CD8-positive, alpha-beta memory T cell (primary cell): ENCODE data around the gene NDUFA13. TPM values are rescaled to one million over a fixed set of nuclear protein-coding genes. Genes with fewer than 3 reads are reported as not detected.

Source experiments
- CTCF ChIA-PET: fragments of 350-600 bp; sonication (Branson Sonifier 250); formaldehyde crosslinking; loops from one replicate; lab custom pipeline; 2021; ENCODE audit warnings: antibody characterized with exemption; lab: Charles Lee
- POLR2A ChIA-PET: fragments of 350-600 bp; sonication (Branson Sonifier 250); formaldehyde crosslinking; loops from one replicate; lab custom pipeline; 2021; ENCODE audit warnings: antibody characterized with exemption; lab: Charles Lee
- DNase-seq, 5 donors: peaks; one replicate each; pipeline versions ENCODE4 v3.0.0 to v3.0.0-alpha.2; 2020 to 2022; ENCODE audit warnings: mixed read lengths in 1 of 5
- H3K27ac ChIP-seq: one replicate; pipeline ENCODE4 v1.7.0; 2013; ENCODE audit warnings: low read depth, mild to moderate bottlenecking, low read length, moderate library complexity
- H3K27me3 ChIP-seq: 2 replicates; pipeline ENCODE4 v1.7.0; 2013; ENCODE audit warnings: low read length, mild to moderate bottlenecking; ENCODE audit not compliant: insufficient read depth, poor library complexity, severe bottlenecking
- H3K36me3 ChIP-seq: 2 replicates; pipeline ENCODE4 v1.7.0; 2013; ENCODE audit warnings: mild to moderate bottlenecking, low read length, moderate library complexity; ENCODE audit not compliant: insufficient read depth
- H3K4me1 ChIP-seq: 2 replicates; pipeline ENCODE4 v1.7.0; 2013; ENCODE audit warnings: mild to moderate bottlenecking, low read length, moderate library complexity; ENCODE audit not compliant: insufficient read depth
- H3K4me3 ChIP-seq: 2 replicates; pipeline ENCODE4 v1.7.0; 2013; ENCODE audit warnings: mild to moderate bottlenecking, low read length
- H3K9me3 ChIP-seq: 2 replicates; pipeline ENCODE4 v1.7.0; 2013; ENCODE audit warnings: mild to moderate bottlenecking, low read length
- H3K27ac Mint-ChIP-seq, 8 donors: one replicate each; pipeline ENCODE4 v1.8.0; 2020 to 2021; ENCODE audit warnings: mixed read lengths in 8 of 8, mild to moderate bottlenecking in 6 of 8, inconsistent platforms in 3 of 8, moderate library complexity in 3 of 8
- H3K27me3 Mint-ChIP-seq, 2 donors: one replicate each; pipeline ENCODE4 v1.8.0; 2020 to 2021; ENCODE audit warnings: mixed read lengths in 2 of 2, mild to moderate bottlenecking in 1 of 2, moderate library complexity in 1 of 2
- H3K36me3 Mint-ChIP-seq, 3 donors: one replicate each; pipeline ENCODE4 v1.8.0; 2020 to 2021; ENCODE audit warnings: mixed read lengths in 3 of 3, inconsistent platforms in 1 of 3, mild to moderate bottlenecking in 1 of 3
- H3K4me1 Mint-ChIP-seq, 3 donors: one replicate each; pipeline ENCODE4 v1.8.0; 2020 to 2021; ENCODE audit warnings: mixed read lengths in 3 of 3, inconsistent platforms in 1 of 3, mild to moderate bottlenecking in 1 of 3
- H3K4me3 Mint-ChIP-seq, 7 donors: one replicate each; pipeline ENCODE4 v1.8.0; 2020 to 2021; ENCODE audit warnings: mixed read lengths in 7 of 7, mild to moderate bottlenecking in 6 of 7, moderate library complexity in 4 of 7, inconsistent platforms in 2 of 7
- H3K9me3 Mint-ChIP-seq, 5 donors: one replicate each; pipeline ENCODE4 v1.8.0; 2020 to 2022; ENCODE audit warnings: mixed read lengths in 5 of 5, mild to moderate bottlenecking in 3 of 5, moderate library complexity in 2 of 5, inconsistent platforms in 1 of 5
- polyA plus RNA-seq: library from polyadenylated mRNA; unstranded; fragments of 300-500 nt; fragmentation: Illumina TruSeq; gene quantifications from one replicate; pipeline ENCODE4 v1.2.3, GENCODE V29; 2021
- total RNA-seq, 2 experiments: library from RNA; stranded (reverse); gene quantifications; one replicate each; pipeline ENCODE4 v1.2.3, GENCODE V29; 2021

The NDUFA13 gene
- total and polyA plus RNA-seq, 3 experiments from 2014 or later = 334 to 341 (median 337) TPM

DNA sequence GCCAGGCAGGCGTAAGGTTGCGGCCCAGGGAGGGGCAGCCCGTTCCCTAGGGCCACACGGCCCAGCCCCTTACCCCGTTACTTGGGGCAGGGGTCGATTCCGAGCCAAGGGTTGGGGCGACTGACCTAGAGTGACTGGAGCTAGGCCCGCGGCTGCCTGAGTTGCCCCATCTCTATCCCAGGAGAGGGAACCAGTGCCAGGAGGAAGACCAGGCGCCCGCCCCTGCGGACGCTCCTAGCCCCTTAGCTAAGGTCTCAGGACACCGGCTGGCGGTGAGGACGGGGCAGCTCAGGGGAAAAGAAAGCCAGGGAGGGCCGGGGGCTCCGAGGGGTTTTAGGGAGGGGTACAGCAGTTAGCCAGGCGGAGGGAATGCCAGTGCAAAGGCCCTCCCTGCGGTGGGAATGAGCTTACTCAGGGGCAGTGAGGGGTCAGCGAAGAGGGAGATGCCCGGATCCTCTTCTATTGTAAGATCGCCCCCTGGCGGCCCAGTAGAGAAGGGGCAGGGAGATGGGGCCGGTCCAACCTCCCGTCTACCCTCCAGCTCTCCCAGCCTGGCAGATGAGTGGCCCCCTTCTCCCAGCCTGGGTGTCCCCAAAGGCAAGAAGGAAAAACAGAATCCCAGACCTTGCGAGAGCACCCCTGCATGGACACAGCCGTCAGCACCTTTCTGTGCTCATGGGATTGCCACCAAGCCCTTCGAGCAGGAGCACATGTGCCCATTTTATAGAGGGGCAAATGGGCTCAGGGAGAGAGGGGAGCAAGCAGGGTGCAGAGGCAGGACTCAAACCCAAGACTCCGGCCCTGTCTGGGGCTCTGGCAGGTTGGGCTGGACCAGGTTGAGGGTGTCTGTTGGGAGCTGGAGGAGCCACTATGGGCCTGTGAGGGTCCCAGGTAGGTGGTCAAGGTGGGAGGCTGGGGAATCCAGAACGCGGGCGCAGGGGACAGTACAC, 38.3 kb downstream of the NDUFA13 start:
- H3K4me1 Mint-ChIP-seq = peaks cover 3 to 4% (median 4%) of the 10 kb centered on the region in 3 donors

DNA sequence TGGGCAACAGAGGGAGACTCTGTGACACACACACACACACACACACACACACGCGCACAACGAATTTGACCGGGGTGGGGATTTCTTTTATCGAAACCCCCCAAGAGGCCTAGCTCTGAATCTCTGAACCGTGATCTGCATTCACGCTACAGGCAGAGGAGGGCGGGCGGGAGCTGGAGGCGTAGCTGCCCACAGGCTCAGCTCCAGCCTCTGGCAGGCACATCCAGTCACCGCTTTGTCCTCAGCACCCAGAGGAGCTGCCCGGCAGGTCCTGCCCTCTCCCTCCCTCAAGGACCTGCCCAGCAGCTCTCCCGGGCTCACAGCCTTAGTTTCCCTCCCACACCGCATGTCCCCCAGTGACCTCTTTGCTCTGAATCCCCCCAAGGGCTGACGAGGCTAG, 42.0 kb downstream of the NDUFA13 start:
- Histone ChIP-seq H3K27me3 (no peaks in the 10 kb centered on the region), H3K4me1 (peaks cover 8% of the 10 kb centered on the region), H3K36me3 (no peaks in the 10 kb centered on the region), H3K9me3 (no peaks in the 10 kb centered on the region), H3K27ac (no peak overlapping the region), H3K4me3 (no peak overlapping the region)
- Mint-ChIP-seq H3K4me1 (peaks cover 3 to 6% (median 4%) of the 10 kb centered on the region in 3 donors), H3K4me3 (no peak overlapping the region), H3K36me3 (peaks cover 0 to 28% (median 6%) of the 10 kb centered on the region in 3 donors), H3K27ac (peak overlapping the region in 3 of 8 donors; percentile 36 to 93 (median 52)), H3K9me3 (no peaks in the 10 kb centered on the region), H3K27me3 (no peaks in the 10 kb centered on the region)
- POLR2A ChIA-PET = interaction anchor here (0.5 kb wide), 1 partner anchor 100 kb away, joined by 13 read pairs; no protein-coding TSS in a partner anchor
- no peak for DNase-seq
- CTCF ChIA-PET = interaction anchor here (0.5 to 1.9 kb wide), 2 partner anchors 14 to 86 kb away, joined by 3 to 4 read pairs; partner anchors contain the start of gene GMIP

More for the DNA sequence above, 38.3 kb downstream of the NDUFA13 start:
- no peaks in the 10 kb centered on the region for H3K27me3 ChIP-seq
- POLR2A ChIA-PET = interaction anchor here (1.0 to 1.1 kb wide), 2 partner anchors 72 to 74 kb away, joined by 3 read pairs; no protein-coding TSS in a partner anchor
- Mint-ChIP-seq H3K27me3 (peaks cover 0 to 4% of the 10 kb centered on the region in 2 donors), H3K36me3 (peaks cover 0 to 8% (median 3%) of the 10 kb centered on the region in 3 donors), H3K27ac (peak overlapping the region in 1 of 8 donors; percentile 58), H3K9me3 (no peaks in the 10 kb centered on the region), H3K4me3 (no peak overlapping the region)
- H3K4me1 ChIP-seq = no peaks in the 10 kb centered on the region
- peak; percentile 33 to 65 (median 37) for DNase-seq
- no peaks in the 10 kb centered on the region for H3K9me3 ChIP-seq
- H3K4me3 ChIP-seq = no peak overlapping the region
- H3K27ac ChIP-seq = no peak overlapping the region
- CTCF ChIA-PET = interaction anchor here (0.6 to 3.3 kb wide), 22 partner anchors 9 to 179 kb away, joined by 3 to 29 read pairs (median 4); partner anchors contain the start of genes GMIP and ZNF14
- H3K36me3 ChIP-seq = no peaks in the 10 kb centered on the region

DNA sequence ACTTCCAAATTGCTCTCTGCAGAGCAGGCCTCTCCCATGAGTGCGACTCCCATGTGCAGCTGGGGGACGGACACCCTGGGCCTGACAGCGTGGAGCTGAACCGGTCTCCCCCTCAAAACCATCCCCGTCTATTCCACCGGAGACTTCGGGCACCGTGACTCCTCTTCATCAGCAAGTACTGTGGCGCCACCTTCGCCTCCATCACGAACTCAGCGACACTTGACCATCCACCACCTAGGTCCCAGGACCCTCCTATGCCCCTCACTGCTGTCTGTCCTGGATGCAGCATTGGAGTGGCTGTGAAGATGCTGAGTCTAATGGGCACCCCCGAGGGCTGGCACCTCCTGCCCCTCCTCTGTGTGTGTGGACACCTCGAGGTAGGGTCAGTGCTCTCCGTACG, 42.6 kb downstream of the NDUFA13 start:
- no peaks in the 10 kb centered on the region for H3K27me3 ChIP-seq
- H3K9me3 ChIP-seq = no peaks in the 10 kb centered on the region
- Mint-ChIP-seq H3K4me3 (no peak overlapping the region), H3K4me1 (peaks cover 3 to 8% (median 4%) of the 10 kb centered on the region in 3 donors), H3K27me3 (no peaks in the 10 kb centered on the region), H3K9me3 (no peaks in the 10 kb centered on the region), H3K27ac (peak overlapping the region in 4 of 8 donors; percentile 36 to 88 (median 66)), H3K36me3 (peaks cover 0 to 29% (median 6%) of the 10 kb centered on the region in 3 donors)
- ChIA-PET CTCF (interaction anchor here (1.9 kb wide), 1 partner anchor 85 kb away, joined by 4 read pairs; the partner anchor contains the start of gene GMIP), POLR2A (no interaction called here)
- H3K36me3 ChIP-seq = no peaks in the 10 kb centered on the region
- no peak overlapping the region for H3K27ac ChIP-seq
- no peak for DNase-seq
- no peak overlapping the region for H3K4me3 ChIP-seq
- H3K4me1 ChIP-seq = peaks cover 8% of the 10 kb centered on the region

DNA sequence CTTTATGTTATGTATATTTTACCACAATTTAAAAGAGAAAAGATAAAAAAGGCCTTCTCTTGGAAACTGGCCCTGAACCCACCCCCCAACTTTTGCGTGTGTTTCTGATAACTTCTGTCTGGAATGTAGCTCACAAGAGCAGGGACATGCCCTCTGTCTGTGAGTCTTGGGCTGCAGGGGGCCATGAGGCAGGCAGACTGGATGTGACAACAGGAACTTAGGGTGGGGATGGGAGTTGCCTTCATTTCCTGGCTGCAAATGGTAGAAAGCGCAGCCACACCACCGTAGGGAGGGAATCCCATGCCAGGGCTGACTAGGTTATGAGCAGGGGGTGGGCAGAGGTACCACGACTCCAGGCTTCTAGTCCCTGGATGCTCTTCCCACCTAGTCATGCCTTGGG, 43.9 kb downstream of the NDUFA13 start:
- POLR2A ChIA-PET = interaction anchor here (0.9 kb wide), 1 partner anchor 92 kb away, joined by 3 read pairs; no protein-coding TSS in a partner anchor
- Mint-ChIP-seq H3K27me3 (no peaks in the 10 kb centered on the region), H3K36me3 (peaks cover 0 to 37% (median 7%) of the 10 kb centered on the region in 3 donors), H3K27ac (peak overlapping the region in 3 of 8 donors; percentile 7 to 73 (median 29)), H3K4me1 (peaks cover 3 to 4% (median 4%) of the 10 kb centered on the region in 3 donors), H3K4me3 (no peak overlapping the region), H3K9me3 (no peaks in the 10 kb centered on the region)
- Histone ChIP-seq H3K9me3 (no peaks in the 10 kb centered on the region), H3K36me3 (no peaks in the 10 kb centered on the region), H3K27ac (no peak overlapping the region), H3K27me3 (no peaks in the 10 kb centered on the region), H3K4me1 (peaks cover 8% of the 10 kb centered on the region), H3K4me3 (no peak overlapping the region)
- CTCF ChIA-PET = interaction anchor here (1.8 kb wide), 1 partner anchor 11 kb away, joined by 4 read pairs; no protein-coding TSS in a partner anchor
- no peak for DNase-seq

DNA sequence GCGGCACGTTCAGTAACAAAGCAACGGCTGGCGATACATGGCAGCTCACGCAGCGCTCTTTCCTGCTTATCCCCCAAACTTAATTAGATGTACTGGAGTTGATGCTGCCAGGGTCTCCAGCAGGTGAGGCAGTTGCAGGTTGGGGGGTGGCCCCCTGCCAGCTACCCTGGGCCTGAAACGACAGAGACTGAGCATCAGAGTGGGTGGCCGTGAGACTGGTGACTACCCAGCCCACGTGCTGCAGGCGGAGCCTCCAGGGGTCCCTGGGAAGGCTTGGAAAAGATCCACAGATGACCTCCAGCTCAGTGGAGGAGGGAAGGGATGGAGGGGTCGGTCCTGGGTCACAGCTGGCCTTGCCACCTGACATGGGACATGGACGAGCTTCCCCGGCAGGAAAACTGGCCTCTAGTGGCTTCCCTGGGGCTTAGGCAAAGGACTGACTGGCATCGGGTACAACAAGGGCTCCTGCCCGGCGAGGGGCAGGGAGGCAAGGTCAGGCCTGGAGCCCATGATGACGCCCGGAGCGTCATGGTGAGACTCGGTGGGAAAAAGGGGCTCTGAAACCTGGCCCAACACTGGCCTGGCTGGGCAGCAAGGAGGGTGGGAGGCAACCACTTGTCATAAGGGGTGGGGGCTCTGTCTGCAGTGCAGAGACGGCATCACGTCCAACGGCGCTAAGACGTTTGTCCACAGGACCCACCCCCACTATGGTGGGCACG, 46.1 kb downstream of the NDUFA13 start:
- Mint-ChIP-seq H3K27ac (peak overlapping the region in 4 of 8 donors; percentile 14 to 56 (median 44)), H3K27me3 (no peaks in the 10 kb centered on the region), H3K36me3 (peaks cover 0 to 51% (median 12%) of the 10 kb centered on the region in 3 donors), H3K4me3 (no peak overlapping the region), H3K4me1 (peaks cover 3 to 4% (median 4%) of the 10 kb centered on the region in 3 donors), H3K9me3 (no peaks in the 10 kb centered on the region)
- H3K36me3 ChIP-seq = no peaks in the 10 kb centered on the region
- ChIA-PET CTCF (interaction anchor here (1.5 to 1.8 kb wide), 2 partner anchors 21 to 82 kb away, joined by 3 to 4 read pairs; partner anchors contain the start of gene GMIP), POLR2A (no interaction called here)
- peaks cover 8% of the 10 kb centered on the region for H3K4me1 ChIP-seq
- no peak overlapping the region for H3K4me3 ChIP-seq
- H3K27me3 ChIP-seq = no peaks in the 10 kb centered on the region
- no peak overlapping the region for H3K27ac ChIP-seq
- DNase-seq = no peak
- H3K9me3 ChIP-seq = no peaks in the 10 kb centered on the region

DNA sequence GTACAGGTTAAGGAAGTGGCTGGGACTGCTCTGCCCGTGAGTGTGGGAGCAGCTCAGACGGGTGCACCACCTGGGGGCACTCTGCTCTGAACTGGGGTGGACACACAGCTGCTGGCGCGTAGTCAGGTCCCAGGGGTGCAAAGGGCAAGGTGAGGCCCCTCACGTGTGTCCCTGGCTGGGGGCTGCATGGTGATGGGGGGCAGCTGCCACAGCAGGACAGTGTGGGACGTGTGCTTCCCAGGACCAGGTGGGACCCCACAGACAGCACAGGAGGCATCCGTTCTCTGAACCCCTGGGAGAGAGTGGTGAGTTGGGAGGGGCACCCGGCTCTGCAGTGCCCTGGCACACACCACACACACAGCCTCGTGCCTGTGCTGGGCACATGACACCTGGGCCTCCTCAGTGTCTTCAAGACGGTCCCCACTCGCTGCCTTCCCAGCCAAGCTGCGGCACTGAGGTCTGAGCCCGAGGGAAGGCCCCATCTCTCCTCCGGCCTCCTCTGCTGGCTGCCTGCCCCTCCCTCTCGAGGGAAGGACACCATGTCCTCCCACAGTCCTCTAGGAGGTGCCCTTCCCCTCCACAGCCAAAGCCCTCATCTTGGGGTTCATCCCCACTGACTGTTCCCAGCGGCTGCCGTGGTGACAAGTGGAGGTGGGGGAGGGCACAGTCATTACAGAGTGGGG, 46.8 kb downstream of the NDUFA13 start:
- no peak overlapping the region for H3K4me3 Mint-ChIP-seq
- ChIA-PET CTCF (interaction anchor here (1.3 to 1.8 kb wide), 3 partner anchors 9 to 81 kb away, joined by 3 to 4 read pairs (median 3); partner anchors contain the start of gene GMIP), POLR2A (no interaction called here)
- H3K36me3 Mint-ChIP-seq = peaks cover 0 to 56% (median 14%) of the 10 kb centered on the region in 3 donors
- H3K27ac Mint-ChIP-seq = peak overlapping the region in 4 of 8 donors; percentile 17 to 89 (median 44)
- no peaks in the 10 kb centered on the region for H3K9me3 Mint-ChIP-seq
- DNase-seq = peak in 4 of 5 donors; percentile 16 to 74 (median 47)
- H3K27me3 Mint-ChIP-seq = no peaks in the 10 kb centered on the region
- H3K27ac ChIP-seq = no peak overlapping the region
- H3K36me3 ChIP-seq = no peaks in the 10 kb centered on the region
- H3K4me3 ChIP-seq = no peak overlapping the region
- no peaks in the 10 kb centered on the region for H3K27me3 ChIP-seq
- no peaks in the 10 kb centered on the region for H3K9me3 ChIP-seq
- peaks cover 8% of the 10 kb centered on the region for H3K4me1 ChIP-seq
- peaks cover 3 to 4% (median 4%) of the 10 kb centered on the region in 3 donors for H3K4me1 Mint-ChIP-seq

DNA sequence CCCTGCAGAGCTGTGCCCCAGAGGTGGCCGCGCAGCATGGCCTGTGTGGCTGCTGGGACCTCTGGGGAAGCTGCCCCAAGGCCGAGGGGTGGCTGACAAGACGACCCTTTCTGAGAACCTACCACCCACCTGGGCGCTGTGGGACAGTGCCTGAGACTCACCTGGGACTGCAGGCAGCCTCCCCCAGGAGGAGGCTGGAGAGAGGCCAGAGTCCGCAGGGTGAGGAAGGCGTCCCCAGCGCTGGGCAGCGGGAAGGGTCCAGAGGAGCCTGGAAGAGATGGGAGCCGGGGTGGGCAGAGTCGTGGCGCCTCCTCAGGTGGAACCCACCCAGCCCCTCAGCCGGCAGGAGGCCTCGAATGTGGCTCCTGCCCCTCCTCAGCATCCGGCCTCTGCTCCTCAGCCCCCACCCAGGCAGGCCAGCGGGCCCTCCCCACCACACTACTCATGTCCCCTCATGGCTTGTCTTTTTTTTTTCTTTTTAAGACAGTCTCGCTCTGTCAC, 47.4 kb downstream of the NDUFA13 start:
- H3K27ac ChIP-seq = no peak overlapping the region
- Mint-ChIP-seq H3K9me3 (no peaks in the 10 kb centered on the region), H3K4me1 (peaks cover 2 to 4% (median 4%) of the 10 kb centered on the region in 3 donors), H3K36me3 (peaks cover 0 to 57% (median 14%) of the 10 kb centered on the region in 3 donors), H3K4me3 (no peak overlapping the region), H3K27me3 (no peaks in the 10 kb centered on the region), H3K27ac (peak overlapping the region in 2 of 8 donors; percentile 6 to 38)
- H3K27me3 ChIP-seq = no peaks in the 10 kb centered on the region
- no peaks in the 10 kb centered on the region for H3K9me3 ChIP-seq
- H3K36me3 ChIP-seq = no peaks in the 10 kb centered on the region
- H3K4me1 ChIP-seq = peaks cover 8% of the 10 kb centered on the region
- CTCF ChIA-PET = interaction anchor here (1.3 to 1.8 kb wide), 3 partner anchors 9 to 81 kb away, joined by 3 to 4 read pairs (median 3); partner anchors contain the start of gene GMIP
- POLR2A ChIA-PET = no interaction called here
- no peak overlapping the region for H3K4me3 ChIP-seq
- no peak for DNase-seq
